HG03039 (cell line): ENCODE data around the gene ROBO2.

Experiments used
- ATAC-seq: cut with Tn5 transposase; IDR thresholded peaks from one replicate; pipeline ENCODE4 v1.9.1; 2021; ENCODE audit warnings: mild to moderate bottlenecking, moderate library complexity; ENCODE audit not compliant: unreplicated experiment

Gene ROBO2

GRCh38 chr3:77186319-77186718 is 146.4 kb downstream of the ROBO2 start:
- no peak for ATAC-seq

GRCh38 chr3:77186728-77187127 is 146.8 kb downstream of the ROBO2 start:
- no peak for ATAC-seq

GRCh38 chr3:77188210-77188609 is 148.3 kb downstream of the ROBO2 start:
- no peak for ATAC-seq

GRCh38 chr3:77189258-77189657 is 149.4 kb downstream of the ROBO2 start:
- ATAC-seq = no peak

- no peak for ATAC-seq
Observed at GRCh38 chr3:77189684-77190083, 149.8 kb downstream of the ROBO2 start.

- no peak for ATAC-seq
Observed at GRCh38 chr3:77190374-77190773, 150.5 kb downstream of the ROBO2 start.

GRCh38 chr3:77191014-77191413 is 151.1 kb downstream of the ROBO2 start:
- ATAC-seq = no peak

- ATAC-seq = no peak
Observed at GRCh38 chr3:77191640-77192039, 151.7 kb downstream of the ROBO2 start.

GRCh38 chr3:77195766-77196545 is 156.1 kb downstream of the ROBO2 start:
- no peak for ATAC-seq

- no peak for ATAC-seq
Observed at GRCh38 chr3:77197408-77197807, 157.5 kb downstream of the ROBO2 start.

- no peak for ATAC-seq
Observed at GRCh38 chr3:77203851-77204250, 164.0 kb downstream of the ROBO2 start.

GRCh38 chr3:77204788-77205187 is 164.9 kb downstream of the ROBO2 start:
- no peak for ATAC-seq

- ATAC-seq = no peak
Observed at GRCh38 chr3:77207753-77208152, 167.9 kb downstream of the ROBO2 start.

GRCh38 chr3:77222701-77223100 is 182.8 kb downstream of the ROBO2 start:
- no peak for ATAC-seq

- no peak for ATAC-seq
Observed at GRCh38 chr3:77227567-77227966, 187.7 kb downstream of the ROBO2 start.

- ATAC-seq = no peak
Observed at GRCh38 chr3:77232557-77232956, 192.7 kb downstream of the ROBO2 start.

GRCh38 chr3:77234004-77234403 is 194.1 kb downstream of the ROBO2 start:
- no peak for ATAC-seq

- ATAC-seq = no peak
Observed at GRCh38 chr3:77236118-77236517, 196.2 kb downstream of the ROBO2 start.

GRCh38 chr3:77240072-77240650 is 200.3 kb downstream of the ROBO2 start:
- no peak for ATAC-seq

GRCh38 chr3:77242371-77242770 is 202.5 kb downstream of the ROBO2 start:
- ATAC-seq = no peak

- ATAC-seq = no peak
Observed at GRCh38 chr3:77244981-77245380, 205.1 kb downstream of the ROBO2 start.

GRCh38 chr3:77247061-77247460 is 207.2 kb downstream of the ROBO2 start:
- no peak for ATAC-seq

GRCh38 chr3:77247817-77248216 is 207.9 kb downstream of the ROBO2 start:
- no peak for ATAC-seq
